Lung (tissue), 12 donors: ENCODE data around the gene TRMT5. TPM values are rescaled to one million over a fixed set of nuclear protein-coding genes. Genes with fewer than 3 reads are reported as not detected.
A peak's percentile ranks its signal among the peaks of the same experiment; 100 is the strongest.

ENCODE experiments used
- ATAC-seq: fragments of 200-7000 bp; cut with Tn5 transposase; one replicate; pipeline ENCODE4 v1.9.1; 2020; ENCODE audit warnings: moderate number of reproducible peaks; ENCODE audit not compliant: insufficient read depth, low FRiP score
- DNase-seq, 3 donors: peaks; one replicate each; pipeline ENCODE4 v3.0.0-alpha.2; 2013 to 2017
- H3K27ac ChIP-seq, 2 donors: one replicate each; pipeline ENCODE4 v1.5.1; 2013; ENCODE audit warnings: mild to moderate bottlenecking in 2 of 2, moderate library complexity in 2 of 2, control low read depth in 1 of 2, inconsistent platforms in 1 of 2, low read depth in 1 of 2, low read length in 1 of 2
- H3K27me3 ChIP-seq, 3 donors: one replicate each; pipeline ENCODE4 v1.5.1; 2013; ENCODE audit warnings: low read length in 2 of 3; ENCODE audit not compliant: control insufficient read depth in 3 of 3, insufficient read depth in 3 of 3
- H3K36me3 ChIP-seq, 4 donors: one replicate each; pipeline ENCODE4 v1.5.1; 2013; ENCODE audit warnings: low read length in 4 of 4, mild to moderate bottlenecking in 1 of 4, moderate library complexity in 1 of 4; ENCODE audit not compliant: control insufficient read depth in 4 of 4, insufficient read depth in 4 of 4
- H3K4me1 ChIP-seq, 5 donors: one replicate each; pipeline ENCODE4 v1.5.1; 2013; ENCODE audit warnings: low read length in 5 of 5, mild to moderate bottlenecking in 2 of 5, moderate library complexity in 1 of 5; ENCODE audit not compliant: control insufficient read depth in 5 of 5, insufficient read depth in 5 of 5
- H3K4me3 ChIP-seq: one replicate; pipeline ENCODE4 v1.5.1; 2013; ENCODE audit warnings: mild to moderate bottlenecking, control low read depth, moderate library complexity
- H3K9ac ChIP-seq, 2 donors: one replicate each; pipeline ENCODE4 v1.5.1; 2013; ENCODE audit warnings: low read length in 2 of 2, control low read depth in 1 of 2; ENCODE audit not compliant: insufficient read depth in 1 of 2
- H3K9me3 ChIP-seq, 4 donors: one replicate each; pipeline ENCODE4 v1.5.1; 2013; ENCODE audit warnings: low read length in 3 of 4, mild to moderate bottlenecking in 1 of 4, moderate library complexity in 1 of 4; ENCODE audit not compliant: control insufficient read depth in 4 of 4, insufficient read depth in 3 of 4
- WGBS, 2 donors: extraction: QIAGEN DNeasy Blood & Tissue Kit; methylation state at CpG; one replicate each; pipeline ENCODE4 v1.1.7; 2013; 5-methylcytosine and 5-hydroxymethylcytosine counted together
- polyA plus RNA-seq, 2 donors: library from polyadenylated mRNA; stranded (reverse); fragments of 200-250 nt; gene quantifications; one replicate each; pipeline ENCODE4 v1.2.1, GENCODE V29; 2013
- total RNA-seq, 2 donors: library from RNA; depleted of rRNA in 1 of 2; stranded (reverse); fragments of >200 nt in 1 of 2; gene quantifications; one replicate each; pipeline ENCODE4 v1.2.1, GENCODE V29; 2014 to 2021
- TF ChIP-seq, protein P1 (sequence below): IDR thresholded peaks from 2 replicates; pipeline ENCODE4 v1.5.1; 2012; ENCODE audit warnings: mild to moderate bottlenecking; ENCODE audit errors: control extremely low read depth, extremely low read depth
- donor health status: control.
- donor health status: control.
- donor health status: Bipolar disorder and iron deficiency.
- donor health status: healthy.
- donor health status: DM: yes; HTN: yes; CAD: no.

TRMT5 gene
- total and polyA plus RNA-seq, 4 donors, result 3.4 to 14.7 (median 7.9) TPM

DNA sequence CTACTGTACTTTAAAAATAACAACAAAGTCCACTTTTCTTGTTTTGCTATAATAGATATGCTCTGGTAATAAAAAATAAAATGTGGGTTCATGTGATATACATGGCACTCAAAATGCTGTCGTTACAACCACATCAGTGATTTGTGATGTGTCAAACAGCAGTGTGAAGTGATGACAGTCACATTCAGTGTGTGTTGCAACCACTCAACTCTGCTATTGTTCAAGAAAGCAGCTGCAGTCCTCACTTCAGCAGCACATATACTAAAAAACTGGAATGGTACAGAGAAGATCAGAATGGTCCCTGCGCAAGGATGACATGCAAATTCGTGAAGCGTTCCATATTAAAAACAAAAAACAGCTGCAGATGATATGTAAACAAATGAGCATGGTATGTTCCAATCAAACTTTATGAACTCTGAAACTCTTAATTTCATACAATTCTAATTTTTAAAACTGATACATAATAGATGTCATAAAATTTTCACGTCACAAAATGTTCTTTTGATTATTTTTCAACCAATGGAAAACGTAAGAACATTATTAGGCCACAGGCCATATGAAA, 6.7 kb downstream of the TRMT5 start:
- H3K4me1 ChIP-seq, result peaks cover 0 to 15% (median 0%) of the 10 kb centered on the region in 5 donors
- no peaks in the 10 kb centered on the region for H3K27me3 ChIP-seq
- TF ChIP-seq, protein P1, sequence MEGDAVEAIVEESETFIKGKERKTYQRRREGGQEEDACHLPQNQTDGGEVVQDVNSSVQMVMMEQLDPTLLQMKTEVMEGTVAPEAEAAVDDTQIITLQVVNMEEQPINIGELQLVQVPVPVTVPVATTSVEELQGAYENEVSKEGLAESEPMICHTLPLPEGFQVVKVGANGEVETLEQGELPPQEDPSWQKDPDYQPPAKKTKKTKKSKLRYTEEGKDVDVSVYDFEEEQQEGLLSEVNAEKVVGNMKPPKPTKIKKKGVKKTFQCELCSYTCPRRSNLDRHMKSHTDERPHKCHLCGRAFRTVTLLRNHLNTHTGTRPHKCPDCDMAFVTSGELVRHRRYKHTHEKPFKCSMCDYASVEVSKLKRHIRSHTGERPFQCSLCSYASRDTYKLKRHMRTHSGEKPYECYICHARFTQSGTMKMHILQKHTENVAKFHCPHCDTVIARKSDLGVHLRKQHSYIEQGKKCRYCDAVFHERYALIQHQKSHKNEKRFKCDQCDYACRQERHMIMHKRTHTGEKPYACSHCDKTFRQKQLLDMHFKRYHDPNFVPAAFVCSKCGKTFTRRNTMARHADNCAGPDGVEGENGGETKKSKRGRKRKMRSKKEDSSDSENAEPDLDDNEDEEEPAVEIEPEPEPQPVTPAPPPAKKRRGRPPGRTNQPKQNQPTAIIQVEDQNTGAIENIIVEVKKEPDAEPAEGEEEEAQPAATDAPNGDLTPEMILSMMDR, result no peak
- 83 to 84% methylated on average over 6 of the region's 6 CpGs for WGBS, 2 donors
- H3K9ac ChIP-seq, result no peak overlapping the region
- no peak overlapping the region for H3K4me3 ChIP-seq
- DNase-seq (peak; percentile 69 to 96 (median 91)), ATAC-seq (no peak)
- H3K27ac ChIP-seq, result no peak overlapping the region
- no peaks in the 10 kb centered on the region for H3K9me3 ChIP-seq
- peaks cover 2 to 8% (median 5%) of the 10 kb centered on the region in 4 donors for H3K36me3 ChIP-seq

DNA sequence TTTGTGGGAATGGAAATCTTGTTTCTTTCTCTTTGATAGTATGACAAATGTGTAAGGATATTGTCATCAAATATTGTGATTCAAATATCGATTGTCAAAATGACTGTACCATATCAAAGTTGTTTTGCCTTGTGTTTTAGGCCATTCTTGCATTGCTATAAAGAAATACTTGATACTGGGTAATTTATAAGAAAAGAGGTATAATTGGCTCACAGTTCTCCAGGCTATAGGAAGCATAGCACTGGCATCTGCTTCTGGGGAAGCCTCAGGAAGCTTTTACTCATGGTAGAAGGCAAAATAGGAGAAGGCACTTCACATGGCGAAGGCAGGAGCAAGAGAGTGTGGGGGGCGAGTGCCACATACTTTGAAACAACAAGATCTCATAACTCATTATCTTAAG, 7.8 kb downstream of the TRMT5 start:
- no peaks in the 10 kb centered on the region for H3K27me3 ChIP-seq
- H3K4me1 ChIP-seq, result peaks cover 0 to 9% (median 0%) of the 10 kb centered on the region in 5 donors
- H3K4me3 ChIP-seq, result no peak overlapping the region
- H3K9me3 ChIP-seq, result no peaks in the 10 kb centered on the region
- TF ChIP-seq, protein P1, result no peak
- no peak for ATAC-seq
- no peak for DNase-seq
- WGBS, 2 donors, result 98% methylated on average over 3 of the region's 3 CpGs
- H3K27ac ChIP-seq, result no peak overlapping the region
- H3K36me3 ChIP-seq, result peaks cover 2 to 8% (median 5%) of the 10 kb centered on the region in 4 donors
- H3K9ac ChIP-seq, result no peak overlapping the region

DNA sequence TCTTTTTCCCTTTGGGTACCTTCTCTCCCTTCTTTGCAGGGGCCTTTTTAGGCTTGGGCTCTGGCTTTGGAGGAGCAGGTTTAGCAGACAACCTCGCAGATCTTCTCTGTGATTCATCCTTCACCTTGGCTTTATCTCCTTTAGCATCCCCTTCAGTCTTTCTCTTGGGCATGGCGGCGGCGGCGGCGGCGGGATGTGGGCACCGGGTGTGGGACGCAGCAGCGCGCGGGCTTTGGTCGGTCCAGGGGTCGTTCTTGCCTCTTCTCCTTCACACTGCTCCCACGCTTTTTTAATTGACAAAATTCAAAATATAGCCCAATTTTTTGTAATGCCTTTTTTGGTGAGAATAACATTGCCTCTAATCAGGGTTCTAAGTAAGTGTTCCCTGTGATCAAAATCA, 8.6 kb downstream of the TRMT5 start:
- H3K9ac ChIP-seq, result no peak overlapping the region
- TF ChIP-seq, protein P1, result no peak
- no peak overlapping the region for H3K4me3 ChIP-seq
- H3K27ac ChIP-seq, result no peak overlapping the region
- H3K4me1 ChIP-seq, result peaks cover 0 to 9% (median 0%) of the 10 kb centered on the region in 5 donors
- ATAC-seq, result no peak
- H3K36me3 ChIP-seq, result peaks cover 2 to 8% (median 5%) of the 10 kb centered on the region in 4 donors
- H3K27me3 ChIP-seq, result no peaks in the 10 kb centered on the region
- DNase-seq, result no peak
- WGBS, 2 donors, result 97% methylated on average over 15 of the region's 15 CpGs
- no peaks in the 10 kb centered on the region for H3K9me3 ChIP-seq

DNA sequence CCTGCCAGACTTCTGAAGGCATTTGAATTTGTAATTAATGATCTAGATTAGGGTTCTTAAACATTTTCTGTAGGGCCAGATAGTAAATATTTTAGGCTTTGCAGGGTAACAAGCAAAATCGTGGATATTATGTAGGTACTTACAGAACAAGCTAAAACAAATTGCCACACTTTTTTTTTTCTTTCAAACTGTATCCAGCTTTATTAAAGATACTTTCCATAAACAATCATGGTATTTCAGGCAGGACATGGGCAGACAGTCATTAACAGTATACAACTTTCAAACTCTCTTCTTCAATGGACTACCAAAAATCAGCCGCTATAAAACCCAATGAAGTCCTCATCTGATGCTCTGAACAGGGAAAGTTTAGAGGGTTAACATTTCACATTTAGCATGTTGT, 9.6 kb downstream of the TRMT5 start:
- H3K27ac ChIP-seq, result no peak overlapping the region
- ATAC-seq (no peak), DNase-seq (no peak)
- no peaks in the 10 kb centered on the region for H3K9me3 ChIP-seq
- TF ChIP-seq, protein P1, result no peak
- 36 to 41% methylated on average over 2 of the region's 2 CpGs for WGBS, 2 donors
- no peak overlapping the region for H3K9ac ChIP-seq
- H3K4me1 ChIP-seq, result peaks cover 0 to 9% (median 0%) of the 10 kb centered on the region in 5 donors
- no peaks in the 10 kb centered on the region for H3K27me3 ChIP-seq
- H3K36me3 ChIP-seq, result peaks cover 2 to 8% (median 5%) of the 10 kb centered on the region in 4 donors
- no peak overlapping the region for H3K4me3 ChIP-seq
